Measurements from ENCODE around the gene SH3TC1. TPM values are rescaled to one million over a fixed set of nuclear protein-coding genes. Genes with fewer than 3 reads are reported as not detected.

SH3TC1 gene
- total and polyA plus RNA-seq, 2 of the 8 experiments (the other 6 are each of a cell fraction or from before 2014, with no cell fraction given): 0.15 TPM; not detected in 1

- no peak overlapping the region for H2AK5ac ChIP-seq (ENCODE audit: low read depth, low read length)
- no peak for FAIRE-seq
- no peak overlapping the region for H3K18ac ChIP-seq (ENCODE audit: extremely low read depth, low read length)
- H2BK12ac ChIP-seq (ENCODE audit: low read depth, low read length): no peak overlapping the region
- H3K9ac ChIP-seq (replicated peaks in 1 of 4; ENCODE audit: extremely low read depth in 1 of 4, low read depth in 3 of 4, low read length in 3 of 4): no peak overlapping the region
- no peak overlapping the region for H3K4me3 ChIP-seq (ENCODE audit: extremely low read depth in 1 of 4, insufficient read depth in 2 of 4, low read depth in 3 of 4, low read length in 4 of 4)
- no peak overlapping the region for H4K91ac ChIP-seq (replicated peaks; ENCODE audit: insufficient read length, low read length)
- no peak overlapping the region for H3K4me2 ChIP-seq (ENCODE audit: insufficient read depth in 1 of 2, low read depth in 2 of 2, low read length in 2 of 2)
- DNase-seq (ENCODE audit: low read depth in 1 of 2, low spot score in 2 of 2): no peak
- no peaks in the 10 kb centered on the region; the same call in 1 of the 2 replicates for H3K23me2 ChIP-seq (ENCODE audit: low read depth, low read length)
- ChIA-PET POLR2A (ENCODE audit: partially characterized antibody) (no interaction called here), CTCF (ENCODE audit: partially characterized antibody) (interaction anchor here (0.9 to 2.4 kb wide), 11 partner anchors 10 to 158 kb away, joined by 3 to 13 read pairs (median 3); no protein-coding TSS in a partner anchor)
- H2AFZ ChIP-seq (ENCODE audit: low read length): no peak overlapping the region
- no peaks in the 10 kb centered on the region for H3K27me3 ChIP-seq (replicated peaks in 1 of 4; ENCODE audit: control insufficient read depth in 3 of 4, extremely low read depth in 1 of 4, insufficient read depth in 3 of 4, low read length in 3 of 4)
- H2BK15ac ChIP-seq (ENCODE audit: low read length): no peak overlapping the region
- no peak overlapping the region for H3K56ac ChIP-seq (replicated peaks; ENCODE audit: insufficient read length, low read depth, low read length)
- H3K23ac ChIP-seq (ENCODE audit: insufficient read length): no peak overlapping the region
- no peaks in the 10 kb centered on the region for H3K79me1 ChIP-seq (ENCODE audit: low read depth, low read length)
- no peak overlapping the region for H2BK20ac ChIP-seq (ENCODE audit: low read length)
- H3K36me3 ChIP-seq (ENCODE audit: control insufficient read depth in 2 of 4, insufficient read depth in 4 of 4, low read length in 3 of 4): no peaks in the 10 kb centered on the region
- WGBS, 2 experiments (ENCODE audit: extremely low coverage in 1 of 2, insufficient coverage in 1 of 2, insufficient read length in 1 of 2, insufficient replicate concordance in 2 of 2, low coverage in 1 of 2, low lambda C conversion rate in 2 of 2, missing lambda C conversion rate in 1 of 2): 83% methylated on average over 7 of the region's 7 CpGs; no CpG with 5 or more reads in 1 of the 2 experiments
- no peak overlapping the region for H4K8ac ChIP-seq (ENCODE audit: extremely low read depth, insufficient read depth, low read length)
- H3K4me1 ChIP-seq (replicated peaks in 1 of 4; ENCODE audit: control insufficient read depth in 3 of 4, insufficient read depth in 4 of 4, low read length in 3 of 4): no peaks in the 10 kb centered on the region
- H2BK5ac ChIP-seq (ENCODE audit: low read depth, low read length): no peak overlapping the region
- H2BK120ac ChIP-seq (replicated peaks; ENCODE audit: low read depth, low read length): no peak overlapping the region
- H3K27ac ChIP-seq (ENCODE audit: low read depth, low read length): no peak overlapping the region
- H3K79me2 ChIP-seq (ENCODE audit: control insufficient read depth in 1 of 2, insufficient read depth in 2 of 2, low read length in 2 of 2): no peaks in the 10 kb centered on the region
- no peaks in the 10 kb centered on the region for H3K9me3 ChIP-seq (ENCODE audit: insufficient read depth in 2 of 2, low read depth in 1 of 2, low read length in 1 of 2)
- H3K14ac ChIP-seq (ENCODE audit: insufficient read length): no peak overlapping the region
- H4K5ac ChIP-seq (ENCODE audit: insufficient read length, low read depth, low read length): no peak overlapping the region
- H3K4ac ChIP-seq (replicated peaks; ENCODE audit: insufficient read length, low read depth, low read length): no peak overlapping the region
- no peaks in the 10 kb centered on the region for H4K20me1 ChIP-seq (replicated peaks in 1 of 2; ENCODE audit: control insufficient read depth in 1 of 2, insufficient read depth in 2 of 2, low read length in 2 of 2)
- TF ChIP-seq CBX5 (IDR thresholded peaks at IDR 0.05; ENCODE audit: low read depth, low read length) (no peak), SIRT6 (IDR thresholded peaks at IDR 0.05; ENCODE audit: low read length) (no peak), POLR2AphosphoS5 (IDR thresholded peaks at IDR 0.05; ENCODE audit: low read depth, low read length) (no peak), CBX8 (IDR thresholded peaks at IDR 0.05; ENCODE audit: borderline replicate concordance, low read depth, low read length) (no peak), POU5F1 (IDR thresholded peaks at IDR 0.05; ENCODE audit: low read depth, low read length) (no peak), CTBP2 (IDR thresholded peaks at IDR 0.05; ENCODE audit: borderline replicate concordance, insufficient read depth, insufficient read length, low read length) (no peak), SUZ12 (IDR thresholded peaks at IDR 0.05; ENCODE audit: low read length) (no peak), JUND (IDR thresholded peaks at IDR 0.05; ENCODE audit: low read length) (no peak), SP1 (IDR thresholded peaks at IDR 0.05; ENCODE audit: low read depth, low read length) (no peak), TBP (IDR thresholded peaks at IDR 0.05; ENCODE audit: low read depth, low read length) (no peak), RBBP5 (IDR thresholded peaks at IDR 0.05; ENCODE audit: borderline replicate concordance, low read depth, low read length) (no peak), MAFK (IDR thresholded peaks at IDR 0.05; ENCODE audit: low read depth, low read length) (no peak), BCL11A (IDR thresholded peaks at IDR 0.05; ENCODE audit: low read depth in 2 of 2, low read length in 2 of 2) (no peak)
Observed at GRCh38 chr4:8250637-8251036, 51.5 kb downstream of the SH3TC1 start.
